T-helper 1 cell treated with Interleukin-12 subunit alpha and Interleukin-12 subunit beta and Interleukin-4 antibody, amounts not matched to agents 30 μg/mL and 1 μg/mL, for 36 hours (primary cell): ENCODE results near the gene FLT1.

Experiments
- H3K27ac Mint-ChIP-seq: one replicate; pipeline ENCODE4 v1.8.0; 2021; ENCODE audit warnings: mild to moderate bottlenecking, mixed read lengths
- H3K27me3 Mint-ChIP-seq: one replicate; pipeline ENCODE4 v1.8.0; 2021; ENCODE audit warnings: low read depth, mixed read lengths
- H3K36me3 Mint-ChIP-seq: one replicate; pipeline ENCODE4 v1.8.0; 2021; ENCODE audit warnings: low read depth, mixed read lengths
- H3K4me1 Mint-ChIP-seq: one replicate; pipeline ENCODE4 v1.8.0; 2021; ENCODE audit warnings: low read depth, mixed read lengths
- H3K4me3 Mint-ChIP-seq: one replicate; pipeline ENCODE4 v1.8.0; 2021; ENCODE audit warnings: mild to moderate bottlenecking, moderate library complexity, mixed read lengths
- H3K9me3 Mint-ChIP-seq: one replicate; pipeline ENCODE4 v1.8.0; 2021; ENCODE audit warnings: mixed read lengths

Gene FLT1

DNA sequence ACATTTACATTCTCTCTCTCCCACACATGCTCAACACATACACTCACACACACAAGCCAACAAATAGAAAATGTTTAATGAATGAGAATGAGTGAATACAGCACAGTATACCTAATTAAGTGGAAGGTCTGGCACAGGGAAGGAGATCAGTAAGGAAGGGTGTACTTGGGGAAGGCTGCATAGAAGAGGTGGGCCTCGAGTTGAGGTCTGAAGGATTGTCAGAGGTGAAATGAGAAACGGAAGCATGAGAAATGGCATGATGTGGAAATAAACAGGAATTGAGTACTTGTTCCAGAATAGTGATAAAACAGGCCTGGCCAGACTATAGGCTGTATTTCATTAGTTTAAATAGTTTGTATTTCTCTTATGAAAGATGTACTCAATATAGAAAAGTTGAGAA lies 136.2 kb downstream of the FLT1 start:
- Mint-ChIP-seq H3K27me3 (no peaks in the 10 kb centered on the region), H3K36me3 (peaks cover 20% of the 10 kb centered on the region), H3K9me3 (peaks cover 20% of the 10 kb centered on the region), H3K4me3 (no peak overlapping the region), H3K4me1 (peaks cover 39% of the 10 kb centered on the region), H3K27ac (peak overlapping the region; percentile 9)

DNA sequence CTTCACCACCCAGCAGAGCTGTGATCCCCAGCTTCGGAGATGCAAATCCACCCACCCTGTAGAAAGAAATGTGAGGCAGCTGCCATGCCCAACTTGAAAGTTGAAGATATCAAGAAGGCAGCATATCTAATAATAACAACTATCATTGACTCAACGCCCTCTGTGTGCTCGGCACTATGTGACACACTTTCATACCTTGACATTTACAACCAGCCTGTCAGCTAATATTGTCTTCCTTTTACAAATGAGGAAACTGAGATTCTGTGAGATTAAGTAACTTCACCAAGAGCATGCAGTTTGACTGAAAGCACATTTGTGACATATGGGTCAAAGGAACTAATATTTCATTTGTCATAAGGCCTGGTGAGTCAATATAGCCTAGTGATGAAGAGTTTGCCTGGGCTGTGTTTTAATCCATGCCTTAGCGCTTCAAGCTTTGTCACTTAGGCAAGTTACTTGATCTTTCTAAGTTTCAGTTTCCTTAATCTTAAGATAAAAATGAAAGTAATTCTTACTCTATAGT lies 137.0 kb downstream of the FLT1 start:
- peaks cover 40% of the 10 kb centered on the region for H3K4me1 Mint-ChIP-seq
- H3K27me3 Mint-ChIP-seq, result no peaks in the 10 kb centered on the region
- peaks cover 20% of the 10 kb centered on the region for H3K9me3 Mint-ChIP-seq
- H3K36me3 Mint-ChIP-seq, result peaks cover 20% of the 10 kb centered on the region
- peak overlapping the region; percentile 53 for H3K27ac Mint-ChIP-seq
- peak overlapping the region; percentile 9 for H3K4me3 Mint-ChIP-seq

GRCh38 chr13:28357247-28357825 lies 137.6 kb downstream of the FLT1 start:
- H3K9me3 Mint-ChIP-seq, result peaks cover 20% of the 10 kb centered on the region
- peak overlapping the region; percentile 73 for H3K27ac Mint-ChIP-seq
- peaks cover 20% of the 10 kb centered on the region for H3K36me3 Mint-ChIP-seq
- H3K4me3 Mint-ChIP-seq, result no peak overlapping the region
- H3K4me1 Mint-ChIP-seq, result peaks cover 40% of the 10 kb centered on the region
- H3K27me3 Mint-ChIP-seq, result no peaks in the 10 kb centered on the region

- H3K4me3 Mint-ChIP-seq, result no peak overlapping the region
- H3K27me3 Mint-ChIP-seq, result no peaks in the 10 kb centered on the region
- H3K27ac Mint-ChIP-seq, result no peak overlapping the region
- H3K36me3 Mint-ChIP-seq, result peaks cover 20% of the 10 kb centered on the region
- H3K4me1 Mint-ChIP-seq, result peaks cover 40% of the 10 kb centered on the region
- H3K9me3 Mint-ChIP-seq, result peaks cover 20% of the 10 kb centered on the region
Measured at GRCh38 chr13:28356561-28357021, 138.3 kb downstream of the FLT1 start.

- peaks cover 40% of the 10 kb centered on the region for H3K4me1 Mint-ChIP-seq
- H3K9me3 Mint-ChIP-seq, result peaks cover 20% of the 10 kb centered on the region
- peaks cover 2% of the 10 kb centered on the region for H3K27me3 Mint-ChIP-seq
- H3K4me3 Mint-ChIP-seq, result peak overlapping the region; percentile 36
- H3K36me3 Mint-ChIP-seq, result peaks cover 20% of the 10 kb centered on the region
- peak overlapping the region; percentile 85 for H3K27ac Mint-ChIP-seq
Measured at GRCh38 chr13:28355822-28356371, 139.0 kb downstream of the FLT1 start.

DNA sequence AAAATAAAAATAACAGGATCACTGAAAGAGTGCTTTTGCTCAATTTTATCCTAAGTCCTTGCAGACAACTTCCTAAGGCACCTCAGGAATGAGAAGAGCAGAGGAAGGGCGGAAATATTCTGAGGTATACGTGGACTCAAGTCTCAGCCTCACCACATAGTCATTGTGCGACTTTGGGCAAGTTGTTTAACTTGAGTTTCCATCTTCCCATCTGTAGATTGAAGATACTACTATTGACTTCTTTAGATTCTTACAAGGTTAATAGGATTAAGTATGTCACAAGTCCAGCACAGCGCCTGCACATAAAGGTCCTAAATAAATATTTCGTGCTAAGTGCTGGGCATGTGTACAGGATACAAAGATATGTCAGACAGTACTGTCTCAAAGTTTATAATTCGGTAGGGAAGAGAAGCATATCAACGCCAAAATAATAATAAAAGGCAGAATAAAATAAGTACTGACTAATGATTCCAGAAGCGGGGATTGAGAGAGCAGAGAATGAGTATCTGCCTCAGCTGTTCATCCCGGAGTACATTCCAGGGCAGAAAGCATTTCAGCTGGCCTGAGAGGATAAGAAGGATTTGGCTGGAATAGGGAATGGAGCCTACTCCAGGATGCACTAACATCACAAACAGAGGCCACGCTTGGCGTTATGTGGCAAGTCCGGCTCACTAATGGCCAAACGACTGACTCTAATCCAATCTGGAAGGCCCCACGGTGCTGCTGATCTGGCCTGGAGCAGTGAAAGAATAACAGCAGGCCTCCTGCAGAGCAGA lies 139.7 kb downstream of the FLT1 start:
- Mint-ChIP-seq H3K27me3 (peaks cover 5% of the 10 kb centered on the region), H3K4me1 (peaks cover 40% of the 10 kb centered on the region), H3K27ac (peak overlapping the region; percentile 85), H3K4me3 (peak overlapping the region; percentile 29), H3K9me3 (peaks cover 20% of the 10 kb centered on the region), H3K36me3 (peaks cover 20% of the 10 kb centered on the region)

- Mint-ChIP-seq H3K27me3 (peaks cover 5% of the 10 kb centered on the region), H3K4me3 (no peak overlapping the region), H3K36me3 (peaks cover 19% of the 10 kb centered on the region), H3K9me3 (peaks cover 19% of the 10 kb centered on the region), H3K27ac (no peak overlapping the region), H3K4me1 (peaks cover 40% of the 10 kb centered on the region)
Measured at GRCh38 chr13:28353679-28354078, 141.2 kb downstream of the FLT1 start.

- H3K4me1 Mint-ChIP-seq, result peaks cover 21% of the 10 kb centered on the region
- peaks cover 9% of the 10 kb centered on the region for H3K27me3 Mint-ChIP-seq
- H3K4me3 Mint-ChIP-seq, result no peak overlapping the region
- no peak overlapping the region for H3K27ac Mint-ChIP-seq
- H3K36me3 Mint-ChIP-seq, result peaks cover 6% of the 10 kb centered on the region
- peaks cover 4% of the 10 kb centered on the region for H3K9me3 Mint-ChIP-seq
Measured at GRCh38 chr13:28349907-28350654, 144.8 kb downstream of the FLT1 start.

- no peak overlapping the region for H3K27ac Mint-ChIP-seq
- H3K9me3 Mint-ChIP-seq, result no peaks in the 10 kb centered on the region
- H3K4me3 Mint-ChIP-seq, result no peak overlapping the region
- peaks cover 16% of the 10 kb centered on the region for H3K4me1 Mint-ChIP-seq
- H3K27me3 Mint-ChIP-seq, result peaks cover 9% of the 10 kb centered on the region
- peaks cover under 1% of the 10 kb centered on the region for H3K36me3 Mint-ChIP-seq
Measured at GRCh38 chr13:28349371-28349770, 145.6 kb downstream of the FLT1 start.

DNA sequence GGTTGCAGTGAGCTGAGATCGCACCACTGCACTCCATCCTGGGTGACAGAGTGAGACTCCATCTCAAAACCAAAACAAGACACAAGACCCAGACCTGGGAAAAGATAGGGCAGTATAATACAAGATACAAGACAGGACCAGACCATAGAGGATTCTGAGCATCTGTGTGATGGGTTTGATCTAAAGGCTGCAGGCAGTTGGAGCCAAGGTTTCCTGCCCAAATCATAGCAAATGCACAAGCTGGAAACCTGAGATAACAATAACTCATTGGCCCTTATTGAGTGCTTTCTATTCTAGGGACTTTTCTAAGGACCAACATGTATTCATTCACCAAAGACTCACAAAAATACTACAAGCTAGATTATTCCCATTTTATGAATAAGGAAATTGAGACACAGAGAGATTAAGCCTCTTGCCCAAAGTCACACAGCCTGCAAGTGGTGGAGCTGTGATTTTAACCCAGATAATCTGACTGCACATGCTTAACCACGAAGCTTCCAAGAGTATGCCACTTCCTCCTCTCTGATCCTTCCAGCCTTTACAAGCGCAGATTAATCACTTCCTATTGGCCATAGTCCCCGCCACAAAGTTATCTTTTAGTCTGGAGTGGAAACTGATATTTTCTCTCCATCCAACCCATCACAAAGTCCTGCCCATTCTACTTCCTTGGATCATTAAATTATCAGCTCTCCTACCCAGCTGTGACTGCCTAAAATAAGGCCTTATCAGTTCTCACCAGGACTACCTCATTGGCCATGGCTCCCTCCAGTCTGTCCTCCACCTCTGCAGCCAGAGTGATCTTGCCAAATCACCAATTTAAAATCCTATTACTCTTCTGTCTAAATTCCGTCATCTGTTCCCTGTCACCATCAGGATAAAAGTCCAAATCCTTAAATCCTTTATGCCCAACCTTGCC lies 147.2 kb downstream of the FLT1 start:
- Mint-ChIP-seq H3K27me3 (peaks cover 9% of the 10 kb centered on the region), H3K4me3 (no peak overlapping the region), H3K27ac (no peak overlapping the region), H3K9me3 (no peaks in the 10 kb centered on the region), H3K36me3 (no peaks in the 10 kb centered on the region), H3K4me1 (peaks cover 11% of the 10 kb centered on the region)

DNA sequence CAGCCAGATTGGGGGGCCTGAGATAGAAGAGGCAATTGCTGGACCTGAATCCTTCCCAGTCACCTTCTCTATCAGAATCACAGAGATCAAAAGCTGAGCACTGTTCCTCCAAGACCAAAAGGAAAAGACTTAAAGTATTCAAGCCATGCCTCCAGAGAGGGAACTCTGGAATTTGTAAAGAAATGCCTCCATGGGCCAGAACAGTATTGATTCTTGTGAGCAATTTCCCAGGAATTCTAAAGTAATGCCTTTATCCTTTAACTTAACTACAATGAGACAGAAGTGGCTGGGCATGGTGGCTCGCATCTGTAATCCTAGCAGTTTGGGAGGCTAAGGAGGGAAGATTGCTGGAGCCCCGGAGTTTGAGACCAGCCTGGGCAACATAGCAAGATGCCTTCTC lies 148.8 kb downstream of the FLT1 start:
- H3K27ac Mint-ChIP-seq, result no peak overlapping the region
- peaks cover 9% of the 10 kb centered on the region for H3K27me3 Mint-ChIP-seq
- H3K36me3 Mint-ChIP-seq, result no peaks in the 10 kb centered on the region
- no peaks in the 10 kb centered on the region for H3K9me3 Mint-ChIP-seq
- H3K4me3 Mint-ChIP-seq, result no peak overlapping the region
- peaks cover 13% of the 10 kb centered on the region for H3K4me1 Mint-ChIP-seq

DNA sequence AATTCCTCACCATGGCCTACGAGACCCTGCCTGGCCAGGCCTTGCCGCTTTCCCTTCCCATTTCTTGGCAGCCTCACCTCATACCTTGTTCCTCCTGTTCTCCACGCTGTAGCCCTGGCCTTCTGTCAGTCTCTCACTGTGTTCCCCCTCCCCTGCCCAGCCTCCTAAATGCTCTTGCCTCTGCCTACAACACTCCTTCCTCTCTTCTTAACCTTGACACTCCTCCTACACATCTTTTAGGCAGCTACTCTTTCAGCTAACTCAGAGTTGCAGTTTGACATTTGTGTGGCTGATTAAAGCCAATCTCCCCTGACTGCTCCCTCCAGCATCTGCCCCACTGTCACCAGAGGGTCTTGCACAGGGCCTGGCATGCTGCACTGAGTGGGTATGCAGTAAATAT lies 150.8 kb downstream of the FLT1 start:
- no peak overlapping the region for H3K4me3 Mint-ChIP-seq
- no peaks in the 10 kb centered on the region for H3K36me3 Mint-ChIP-seq
- peaks cover 13% of the 10 kb centered on the region for H3K4me1 Mint-ChIP-seq

GRCh38 chr13:28342251-28342650 lies 152.7 kb downstream of the FLT1 start:
- no peaks in the 10 kb centered on the region for H3K9me3 Mint-ChIP-seq

More for the DNA sequence above, 150.8 kb downstream of the FLT1 start:
- no peak overlapping the region for H3K27ac Mint-ChIP-seq
- H3K27me3 Mint-ChIP-seq, result peaks cover 4% of the 10 kb centered on the region
- H3K9me3 Mint-ChIP-seq, result no peaks in the 10 kb centered on the region

More at GRCh38 chr13:28342251-28342650, 152.7 kb downstream of the FLT1 start:
- H3K27me3 Mint-ChIP-seq, result peaks cover 9% of the 10 kb centered on the region
- H3K36me3 Mint-ChIP-seq, result no peaks in the 10 kb centered on the region
- peaks cover 4% of the 10 kb centered on the region for H3K4me1 Mint-ChIP-seq
- no peak overlapping the region for H3K4me3 Mint-ChIP-seq
- H3K27ac Mint-ChIP-seq, result no peak overlapping the region
